GM21360 (cell line): Measurements from ENCODE around the gene GUCD1.
"Not testable (repeated sequence)": the region's sequence is repeated elsewhere in the genome, so short reads cannot be mapped to it uniquely, and the experiment has no call there.

Experiments
- ATAC-seq: cut with Tn5 transposase; IDR thresholded peaks from one replicate; pipeline ENCODE4 v1.9.1; 2021; ENCODE audit warnings: mild to moderate bottlenecking, moderate library complexity; ENCODE audit not compliant: unreplicated experiment

The GUCD1 gene

GRCh38 chr22:24532075-24532474 is 22.9 kb downstream of the GUCD1 start:
- ATAC-seq = no peak

- not testable (repeated sequence) for ATAC-seq
Observed at GRCh38 chr22:24530968-24531367, 24.0 kb downstream of the GUCD1 start.

GRCh38 chr22:24529898-24530297 is 25.0 kb downstream of the GUCD1 start:
- ATAC-seq = no peak

GRCh38 chr22:24526191-24526590 is 28.7 kb downstream of the GUCD1 start:
- no peak for ATAC-seq

- ATAC-seq = no peak
Observed at GRCh38 chr22:24525416-24526037, 29.4 kb downstream of the GUCD1 start.

- ATAC-seq = no peak
Observed at GRCh38 chr22:24523873-24524272, 31.1 kb downstream of the GUCD1 start.

GRCh38 chr22:24521791-24522245 is 33.1 kb downstream of the GUCD1 start:
- no peak for ATAC-seq

- ATAC-seq = no peak
Observed at GRCh38 chr22:24519496-24519895, 35.4 kb downstream of the GUCD1 start.

- ATAC-seq = no peak
Observed at GRCh38 chr22:24518771-24519485, 36.0 kb downstream of the GUCD1 start.

- ATAC-seq = no peak
Observed at GRCh38 chr22:24518228-24518627, 36.7 kb downstream of the GUCD1 start.

GRCh38 chr22:24517446-24517845 is 37.5 kb downstream of the GUCD1 start:
- no peak for ATAC-seq

GRCh38 chr22:24516301-24516737 is 38.6 kb downstream of the GUCD1 start:
- no peak for ATAC-seq

GRCh38 chr22:24515027-24515338 is 40.0 kb downstream of the GUCD1 start:
- ATAC-seq = no peak

GRCh38 chr22:24514241-24515026 is 40.5 kb downstream of the GUCD1 start:
- no peak for ATAC-seq

- no peak for ATAC-seq
Observed at GRCh38 chr22:24513378-24514240, 41.3 kb downstream of the GUCD1 start.

- no peak for ATAC-seq
Observed at GRCh38 chr22:24512043-24512442, 42.9 kb downstream of the GUCD1 start.

GRCh38 chr22:24510637-24511625 is 44.0 kb downstream of the GUCD1 start:
- ATAC-seq = no peak

GRCh38 chr22:24507716-24508115 is 47.2 kb downstream of the GUCD1 start:
- no peak for ATAC-seq

- no peak for ATAC-seq
Observed at GRCh38 chr22:24506802-24507438, 48.0 kb downstream of the GUCD1 start.
